Heart left ventricle (tissue), 16 donors: ENCODE results near the gene ENPP3. TPM values are rescaled to one million over a fixed set of nuclear protein-coding genes. Genes with fewer than 3 reads are reported as not detected.
A peak's percentile ranks its signal among the peaks of the same experiment; 100 is the strongest.

Experiments used
- ATAC-seq, 4 donors: fragments of 200-7000 bp; cut with Tn5 transposase; one replicate each; pipeline ENCODE4 v1.9.1; 2020 to 2022; ENCODE audit warnings: moderate library complexity in 4 of 4, mild to moderate bottlenecking in 3 of 4, moderate number of reproducible peaks in 1 of 4
- DNase-seq, 5 donors: peaks; one replicate each; pipeline ENCODE4 v3.0.0-alpha.2; 2020
- H3K27ac ChIP-seq, 12 donors: fragments of 200-600 bp; sonication (generic) in 4 of 12; one replicate each; pipeline versions ENCODE4 v1.5.0 to v1.8.0; 2016 to 2022; ENCODE audit warnings: mild to moderate bottlenecking in 2 of 12
- H3K27me3 ChIP-seq, 9 donors: fragments of 200-600 bp; sonication (generic) in 2 of 9; one replicate each; pipeline versions ENCODE4 v1.5.1 to v1.8.0; 2016 to 2022; ENCODE audit warnings: mild to moderate bottlenecking in 3 of 9
- H3K36me3 ChIP-seq, 9 donors: fragments of 200-600 bp; sonication (generic) in 2 of 9; one replicate each; pipeline versions ENCODE4 v1.5.0 to v1.8.0; 2018 to 2022; ENCODE audit warnings: mild to moderate bottlenecking in 2 of 9
- H3K4me1 ChIP-seq, 12 donors: fragments of 200-600 bp; sonication (generic) in 4 of 12; one replicate each; pipeline versions ENCODE4 v1.5.0 to v1.8.0; 2016 to 2022; ENCODE audit warnings: mild to moderate bottlenecking in 3 of 12
- H3K4me3 ChIP-seq, 12 donors: fragments of 200-600 bp; sonication (generic) in 4 of 12; one replicate each; pipeline versions ENCODE4 v1.5.0 to v1.8.0; 2017 to 2022; ENCODE audit warnings: mild to moderate bottlenecking in 9 of 12, moderate library complexity in 4 of 12
- H3K9me3 ChIP-seq, 12 donors: fragments of 200-600 bp; sonication (generic) in 4 of 12; one replicate each; pipeline versions ENCODE4 v1.5.0 to v1.8.0; 2016 to 2022; ENCODE audit warnings: mild to moderate bottlenecking in 1 of 12
- CTCF ChIP-seq, 12 donors: fragments of 200-600 bp; sonication (generic) in 4 of 12; IDR thresholded peaks; one replicate each; pipeline versions ENCODE4 v1.5.0 to v1.8.0; 2018 to 2022; ENCODE audit warnings: antibody characterized with exemption in 12 of 12, mild to moderate bottlenecking in 5 of 12
- POLR2A ChIP-seq, 2 donors: fragments of 450-650 bp; IDR thresholded peaks; one replicate each; pipeline ENCODE4 v1.6.1; 2017; ENCODE audit warnings: antibody characterized with exemption in 2 of 2, mild to moderate bottlenecking in 2 of 2, moderate library complexity in 2 of 2
- WGBS, 4 donors: extraction: QIAGEN DNeasy Blood & Tissue Kit in 2 of 4; methylation state at CpG; one replicate each; pipeline versions ENCODE4 v1.1.5 to v1.1.7; 2013 to 2018; 5-methylcytosine and 5-hydroxymethylcytosine counted together
- intact Hi-C, 10 donors: fragments of 100-400 bp; cut with DNase I; formaldehyde crosslinking; loops; one replicate each; pipeline versions ENCODE4 v1.11.1 to v1.14.2; 2022
- polyA plus RNA-seq, 2 donors: library from polyadenylated mRNA; stranded (reverse); fragments of 200-250 nt; gene quantifications; one replicate each; pipeline ENCODE4 v1.2.3, GENCODE V29; 2013
- total RNA-seq, 9 donors: library from RNA; depleted of rRNA in 2 of 9; stranded (reverse); fragments of >200 nt in 2 of 9; fragmentation: NEBNext Ultra II Directional in 3 of 9; extraction: Animal tissue kit (Norgen Biotek cat#: 25700) in 3 of 9; gene quantifications; one replicate each; pipeline versions ENCODE4 v1.1.0 to v1.2.4, GENCODE V29; 2016 to 2023
- donor health status: ischemic (EF 13 %, LVEDD 7.1; RV severe dilation, severe dysfunction).
- donor health status: healthy with polysubstance abuse.
- donor health status: DM: no; HTN: yes; CAD: no.
- donor health status: DM: no; HTN: no; CAD: no.
- donor health status: ischemic (EF 25% LVEDD 6.9; RV normal size, moderate dysfunction).
- donor health status: ischemic (EF 25% LVEDD 5.7; RV mildly dilated, moderate dysfunction).
- donor health status: healthy.
- donor health status: DM: yes; HTN: yes; CAD: no.
- donor health status: ischemic (EF 35%, LVEDD 5.7; RV mildly dilated, moderate dysfunction).
- donor health status: nonischemic (EF 11% LVEDD 7.7; RV severe dilation, severe dysfunction).
- donor health status: DM: yes; HTN: yes; CAD: no.
- donor health status: PGD.
- donor health status: ischemic (EF 29% LVEDD 5.4; RV normal size, mild dysfunction).
- donor health status: nonischemic (EF 23%, LVEDD 6.1; RV moderate dilation, normal function).

Gene ENPP3
- total and polyA plus RNA-seq, 11 donors = 0.07 to 0.72 (median 0.42) TPM; not detected in 2

GRCh38 chr6:131731224-131731623 lies 94.1 kb downstream of the ENPP3 start:
- H3K27me3 ChIP-seq = no peaks in the 10 kb centered on the region
- TF ChIP-seq POLR2A (IDR thresholded peaks at IDR 0.05) (no peak), CTCF (IDR thresholded peaks at IDR 0.05) (no peak)
- no peaks in the 10 kb centered on the region for H3K36me3 ChIP-seq
- H3K4me1 ChIP-seq = peaks cover 0 to 4% (median 0%) of the 10 kb centered on the region in 12 donors
- ATAC-seq = no peak
- H3K9me3 ChIP-seq = peaks cover 0 to 9% (median 0%) of the 10 kb centered on the region in 12 donors
- DNase-seq = no peak
- intact Hi-C loops = no loop called here
- H3K27ac ChIP-seq = no peak overlapping the region
- H3K4me3 ChIP-seq = no peak overlapping the region

GRCh38 chr6:131733376-131734016 lies 96.4 kb downstream of the ENPP3 start:
- DNase-seq = peak in 2 of 5 donors; percentile 30 to 48
- no peak overlapping the region for H3K27ac ChIP-seq
- intact Hi-C loops = no loop called here

GRCh38 chr6:131736003-131736596 lies 99.0 kb downstream of the ENPP3 start:
- 73 to 80% (median 74%) methylated on average over 9 of the region's 9 CpGs for WGBS, 4 donors
- H3K4me1 ChIP-seq = peaks cover 0 to 4% (median 0%) of the 10 kb centered on the region in 12 donors
- H3K27me3 ChIP-seq = no peaks in the 10 kb centered on the region
- H3K4me3 ChIP-seq = no peak overlapping the region
- ATAC-seq (no peak), DNase-seq (no peak)
- H3K27ac ChIP-seq = no peak overlapping the region
- H3K36me3 ChIP-seq = no peaks in the 10 kb centered on the region
- intact Hi-C loops = no loop called here
- TF ChIP-seq CTCF (IDR thresholded peaks at IDR 0.05) (no peak), POLR2A (IDR thresholded peaks at IDR 0.05) (no peak)
- H3K9me3 ChIP-seq = no peaks in the 10 kb centered on the region

More at GRCh38 chr6:131733376-131734016, 96.4 kb downstream of the ENPP3 start:
- H3K27me3 ChIP-seq = no peaks in the 10 kb centered on the region
- H3K9me3 ChIP-seq = no peaks in the 10 kb centered on the region
- no peaks in the 10 kb centered on the region for H3K36me3 ChIP-seq
- H3K4me3 ChIP-seq = no peak overlapping the region
- 64 to 71% (median 66%) methylated on average over 9 of the region's 9 CpGs for WGBS, 4 donors
- peak in 3 of 4 donors; percentile 39 to 88 (median 76) for ATAC-seq
- TF ChIP-seq CTCF (IDR thresholded peaks at IDR 0.05) (no peak), POLR2A (IDR thresholded peaks at IDR 0.05) (no peak)
- H3K4me1 ChIP-seq = peaks cover 0 to 4% (median 0%) of the 10 kb centered on the region in 12 donors

GRCh38 chr6:131736811-131737210 lies 99.7 kb downstream of the ENPP3 start:
- Histone ChIP-seq H3K27me3 (no peaks in the 10 kb centered on the region), H3K4me1 (peaks cover 0 to 4% (median 0%) of the 10 kb centered on the region in 12 donors), H3K27ac (no peak overlapping the region), H3K9me3 (no peaks in the 10 kb centered on the region), H3K4me3 (no peak overlapping the region), H3K36me3 (no peaks in the 10 kb centered on the region)
- no peak for DNase-seq
- WGBS, 4 donors = 89 to 98% (median 93%) methylated on average over 1 of the region's 1 CpG
- TF ChIP-seq POLR2A (IDR thresholded peaks at IDR 0.05) (no peak), CTCF (IDR thresholded peaks at IDR 0.05) (no peak)
- intact Hi-C loops = no loop called here
- ATAC-seq = no peak
